ENCODE measurements around the gene LRP8.

The LRP8 gene

GRCh38 chr1:53328009-53328461, at the start of gene LRP8:
LRP8 (minus strand) TSS chr1:53328070; CDS start chr1:53327912, 158 bp downstream.
- peak within 1 kb of the TSS; percentile 70 for H3K9ac ChIP-seq (ENCODE audit: low read length)
- peak; percentile 92 for DNase-seq (ENCODE audit: low read depth)
- peak within 1 kb of the TSS; percentile 88 for H3K4me3 ChIP-seq (ENCODE audit: low read length)
- H3K4me1 ChIP-seq (ENCODE audit: control insufficient read depth, insufficient read depth, low read length): peaks cover 22% of the 10 kb centered on the region
- H3K9me3 ChIP-seq (ENCODE audit: control insufficient read depth, low read length): no peaks in the 10 kb centered on the region
- no peaks in the 10 kb centered on the region for H3K27me3 ChIP-seq (replicated peaks; ENCODE audit: control insufficient read depth, insufficient read depth, low read length)
- H3K36me3 ChIP-seq (ENCODE audit: control insufficient read depth, insufficient read depth, low read length, severe bottlenecking): no peaks in the 10 kb centered on the region

DNA sequence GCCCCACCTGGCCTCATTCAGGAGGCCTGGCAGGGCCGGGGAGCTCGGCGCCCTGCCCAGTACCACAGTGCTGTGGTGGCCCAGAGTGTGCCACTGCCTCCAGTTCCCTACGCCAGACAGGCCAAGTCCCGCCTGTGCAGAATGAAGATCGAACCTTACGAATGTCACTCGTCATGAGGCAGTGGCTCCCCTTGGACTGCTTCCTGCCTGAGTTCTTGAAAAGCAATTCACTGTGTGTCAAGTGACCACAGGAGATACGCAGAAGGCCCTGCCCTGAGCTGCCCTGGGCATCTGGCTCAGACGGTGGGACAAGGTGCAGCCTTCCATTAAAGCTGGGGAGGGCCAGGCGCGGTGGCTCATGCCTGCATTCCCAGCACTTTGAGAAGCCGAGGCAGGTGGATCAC, 49.6 kb upstream of the LRP8 start:
- DNase-seq (ENCODE audit: low read depth): no peak
- Histone ChIP-seq H3K36me3 (ENCODE audit: control insufficient read depth, insufficient read depth, low read length, severe bottlenecking) (no peaks in the 10 kb centered on the region), H3K4me1 (ENCODE audit: control insufficient read depth, insufficient read depth, low read length) (no peaks in the 10 kb centered on the region), H3K9ac (ENCODE audit: low read length) (no peak overlapping the region), H3K4me3 (ENCODE audit: low read length) (no peak overlapping the region), H3K27me3 (replicated peaks; ENCODE audit: control insufficient read depth, insufficient read depth, low read length) (peaks cover 38% of the 10 kb centered on the region), H3K9me3 (ENCODE audit: control insufficient read depth, low read length) (no peaks in the 10 kb centered on the region)

- no peaks in the 10 kb centered on the region for H3K36me3 ChIP-seq (ENCODE audit: control insufficient read depth, insufficient read depth, low read length, severe bottlenecking)
- H3K4me1 ChIP-seq (ENCODE audit: control insufficient read depth, insufficient read depth, low read length): no peaks in the 10 kb centered on the region
- no peak overlapping the region for H3K4me3 ChIP-seq (ENCODE audit: low read length)
- no peaks in the 10 kb centered on the region for H3K9me3 ChIP-seq (ENCODE audit: control insufficient read depth, low read length)
- H3K27me3 ChIP-seq (replicated peaks; ENCODE audit: control insufficient read depth, insufficient read depth, low read length): peaks cover 38% of the 10 kb centered on the region
- no peak for DNase-seq (ENCODE audit: low read depth)
- H3K9ac ChIP-seq (ENCODE audit: low read length): no peak overlapping the region
These were observed 49.0 kb upstream of the LRP8 start for GRCh38 chr1:53376742-53377437.

- no peak overlapping the region for H3K9ac ChIP-seq (ENCODE audit: low read length)
- peaks cover 43% of the 10 kb centered on the region for H3K27me3 ChIP-seq (replicated peaks; ENCODE audit: control insufficient read depth, insufficient read depth, low read length)
- no peaks in the 10 kb centered on the region for H3K36me3 ChIP-seq (ENCODE audit: control insufficient read depth, insufficient read depth, low read length, severe bottlenecking)
These were observed 48.2 kb upstream of the LRP8 start for GRCh38 chr1:53376041-53376461.

GRCh38 chr1:53375440-53375839, 47.6 kb upstream of the LRP8 start:
- no peak for DNase-seq (ENCODE audit: low read depth)
- Histone ChIP-seq H3K9me3 (ENCODE audit: control insufficient read depth, low read length) (no peaks in the 10 kb centered on the region), H3K27me3 (replicated peaks; ENCODE audit: control insufficient read depth, insufficient read depth, low read length) (peaks cover 46% of the 10 kb centered on the region), H3K4me3 (ENCODE audit: low read length) (no peak overlapping the region), H3K4me1 (ENCODE audit: control insufficient read depth, insufficient read depth, low read length) (no peaks in the 10 kb centered on the region), H3K36me3 (ENCODE audit: control insufficient read depth, insufficient read depth, low read length, severe bottlenecking) (no peaks in the 10 kb centered on the region), H3K9ac (ENCODE audit: low read length) (no peak overlapping the region)

More at GRCh38 chr1:53376041-53376461, 48.2 kb upstream of the LRP8 start:
- Histone ChIP-seq H3K4me3 (ENCODE audit: low read length) (no peak overlapping the region), H3K9me3 (ENCODE audit: control insufficient read depth, low read length) (no peaks in the 10 kb centered on the region), H3K4me1 (ENCODE audit: control insufficient read depth, insufficient read depth, low read length) (no peaks in the 10 kb centered on the region)
- DNase-seq (ENCODE audit: low read depth): no peak

DNA sequence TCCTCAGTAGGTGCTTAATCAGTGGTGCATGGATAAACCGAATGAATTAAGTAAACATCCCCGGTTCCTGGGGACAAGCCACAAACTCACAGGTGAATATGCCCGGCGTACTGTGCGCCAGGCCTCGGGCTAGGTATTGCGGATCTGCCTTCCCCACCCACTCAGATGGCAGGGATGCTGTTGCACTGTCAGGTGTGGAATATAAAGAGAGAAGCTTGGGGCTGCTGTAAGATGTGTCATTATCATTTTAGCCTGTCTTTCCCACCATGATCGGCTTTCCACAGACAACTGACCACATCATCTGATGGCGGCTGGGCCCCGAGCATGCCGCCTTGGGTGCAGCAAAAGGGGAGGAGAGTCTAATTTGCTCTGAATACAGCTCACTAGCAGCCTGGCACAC, 45.4 kb upstream of the LRP8 start:
- no peaks in the 10 kb centered on the region for H3K9me3 ChIP-seq (ENCODE audit: control insufficient read depth, low read length)
- H3K4me3 ChIP-seq (ENCODE audit: low read length): no peak overlapping the region
- no peaks in the 10 kb centered on the region for H3K4me1 ChIP-seq (ENCODE audit: control insufficient read depth, insufficient read depth, low read length)
- no peaks in the 10 kb centered on the region for H3K36me3 ChIP-seq (ENCODE audit: control insufficient read depth, insufficient read depth, low read length, severe bottlenecking)
- no peak for DNase-seq (ENCODE audit: low read depth)
- H3K9ac ChIP-seq (ENCODE audit: low read length): no peak overlapping the region
- peaks cover 43% of the 10 kb centered on the region for H3K27me3 ChIP-seq (replicated peaks; ENCODE audit: control insufficient read depth, insufficient read depth, low read length)

DNA sequence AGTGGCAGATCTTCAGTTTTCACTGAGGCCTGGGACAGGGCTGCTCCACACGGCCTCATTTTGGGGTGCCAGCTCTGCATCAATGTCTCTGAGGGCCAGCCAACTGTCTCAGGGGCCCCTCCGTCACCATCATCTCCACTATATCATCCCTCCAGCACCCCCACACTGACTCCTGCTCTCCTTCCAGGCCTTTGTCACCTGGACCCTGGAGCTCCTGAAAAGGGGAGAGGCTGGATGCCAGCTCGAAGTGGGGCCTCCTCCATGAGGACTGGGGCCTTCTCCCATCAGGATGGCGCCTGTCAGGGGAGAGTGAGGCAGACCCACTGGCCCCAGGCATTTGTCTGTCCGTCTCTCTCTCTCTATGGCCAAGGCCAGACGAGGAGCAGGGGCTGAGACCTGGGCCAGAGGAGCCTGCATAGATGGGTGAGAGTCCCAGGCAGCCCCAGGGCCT, 44.7 kb upstream of the LRP8 start:
- no peak overlapping the region for H3K4me3 ChIP-seq (ENCODE audit: low read length)
- no peak for DNase-seq (ENCODE audit: low read depth)
- no peaks in the 10 kb centered on the region for H3K9me3 ChIP-seq (ENCODE audit: control insufficient read depth, low read length)
- no peak overlapping the region for H3K9ac ChIP-seq (ENCODE audit: low read length)
- H3K4me1 ChIP-seq (ENCODE audit: control insufficient read depth, insufficient read depth, low read length): no peaks in the 10 kb centered on the region
- H3K27me3 ChIP-seq (replicated peaks; ENCODE audit: control insufficient read depth, insufficient read depth, low read length): peaks cover 40% of the 10 kb centered on the region
- no peaks in the 10 kb centered on the region for H3K36me3 ChIP-seq (ENCODE audit: control insufficient read depth, insufficient read depth, low read length, severe bottlenecking)

GRCh38 chr1:53371851-53372250, 44.0 kb upstream of the LRP8 start:
- no peak overlapping the region for H3K9ac ChIP-seq (ENCODE audit: low read length)
- no peaks in the 10 kb centered on the region for H3K36me3 ChIP-seq (ENCODE audit: control insufficient read depth, insufficient read depth, low read length, severe bottlenecking)
- DNase-seq (ENCODE audit: low read depth): no peak
- no peaks in the 10 kb centered on the region for H3K9me3 ChIP-seq (ENCODE audit: control insufficient read depth, low read length)
- H3K4me3 ChIP-seq (ENCODE audit: low read length): no peak overlapping the region
- no peaks in the 10 kb centered on the region for H3K4me1 ChIP-seq (ENCODE audit: control insufficient read depth, insufficient read depth, low read length)
- peaks cover 37% of the 10 kb centered on the region for H3K27me3 ChIP-seq (replicated peaks; ENCODE audit: control insufficient read depth, insufficient read depth, low read length)

DNA sequence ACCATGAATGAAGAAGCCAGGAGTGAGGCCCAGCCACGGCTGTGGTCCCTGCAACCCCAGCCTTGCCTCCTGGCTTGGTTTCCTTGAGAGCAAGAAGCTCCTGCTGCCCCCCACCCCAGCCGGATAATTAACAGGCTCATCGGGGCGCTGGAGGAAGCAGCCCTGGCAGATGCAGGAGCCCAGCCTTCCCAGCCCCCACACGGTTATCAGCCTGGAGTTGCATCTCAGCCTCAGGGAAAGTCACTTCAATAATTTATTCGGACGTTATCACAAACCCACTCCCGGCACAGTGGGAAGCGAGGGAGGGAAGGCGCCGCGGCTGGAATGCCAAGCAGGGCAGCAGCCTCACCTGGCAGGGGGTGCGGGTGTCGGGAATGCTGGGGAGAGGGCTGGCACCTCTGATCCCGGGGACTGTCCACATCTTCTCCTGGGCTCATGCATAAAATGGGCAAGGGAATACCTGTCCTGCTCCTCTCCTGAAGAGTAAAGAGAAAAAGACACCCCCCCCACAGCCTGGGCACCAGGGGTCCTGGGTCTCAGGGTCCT, 43.3 kb upstream of the LRP8 start:
- no peaks in the 10 kb centered on the region for H3K4me1 ChIP-seq (ENCODE audit: control insufficient read depth, insufficient read depth, low read length)
- H3K36me3 ChIP-seq (ENCODE audit: control insufficient read depth, insufficient read depth, low read length, severe bottlenecking): no peaks in the 10 kb centered on the region
- DNase-seq (ENCODE audit: low read depth): no peak
- H3K9ac ChIP-seq (ENCODE audit: low read length): no peak overlapping the region
- H3K4me3 ChIP-seq (ENCODE audit: low read length): no peak overlapping the region
- H3K27me3 ChIP-seq (replicated peaks; ENCODE audit: control insufficient read depth, insufficient read depth, low read length): peaks cover 34% of the 10 kb centered on the region
- no peaks in the 10 kb centered on the region for H3K9me3 ChIP-seq (ENCODE audit: control insufficient read depth, low read length)

GRCh38 chr1:53370369-53370961, 42.6 kb upstream of the LRP8 start:
- no peaks in the 10 kb centered on the region for H3K36me3 ChIP-seq (ENCODE audit: control insufficient read depth, insufficient read depth, low read length, severe bottlenecking)
- H3K27me3 ChIP-seq (replicated peaks; ENCODE audit: control insufficient read depth, insufficient read depth, low read length): peaks cover 31% of the 10 kb centered on the region
- no peak overlapping the region for H3K9ac ChIP-seq (ENCODE audit: low read length)
- H3K4me1 ChIP-seq (ENCODE audit: control insufficient read depth, insufficient read depth, low read length): no peaks in the 10 kb centered on the region
- H3K4me3 ChIP-seq (ENCODE audit: low read length): no peak overlapping the region
- H3K9me3 ChIP-seq (ENCODE audit: control insufficient read depth, low read length): no peaks in the 10 kb centered on the region
- no peak for DNase-seq (ENCODE audit: low read depth)

- no peak overlapping the region for H3K4me3 ChIP-seq (ENCODE audit: low read length)
- no peaks in the 10 kb centered on the region for H3K36me3 ChIP-seq (ENCODE audit: control insufficient read depth, insufficient read depth, low read length, severe bottlenecking)
- no peaks in the 10 kb centered on the region for H3K4me1 ChIP-seq (ENCODE audit: control insufficient read depth, insufficient read depth, low read length)
- DNase-seq (ENCODE audit: low read depth): no peak
- H3K9me3 ChIP-seq (ENCODE audit: control insufficient read depth, low read length): no peaks in the 10 kb centered on the region
- H3K9ac ChIP-seq (ENCODE audit: low read length): no peak overlapping the region
- H3K27me3 ChIP-seq (replicated peaks; ENCODE audit: control insufficient read depth, insufficient read depth, low read length): peaks cover 33% of the 10 kb centered on the region
These were observed 41.9 kb upstream of the LRP8 start for GRCh38 chr1:53369761-53370160.

Data from adipocyte (in vitro differentiated cells).